Endothelial cell (in vitro differentiated cells): ENCODE results near the gene ABCA1. TPM values are rescaled to one million over a fixed set of nuclear protein-coding genes. Genes with fewer than 3 reads are reported as not detected.

Experiments
- DNase-seq: peaks from one replicate; pipeline ENCODE4 v3.0.0; 2021; ENCODE audit warnings: low spot score
- H3K27ac Mint-ChIP-seq: one replicate; pipeline ENCODE4 v1.8.0; 2021; ENCODE audit warnings: mixed read lengths, inconsistent platforms; ENCODE audit not compliant: unreplicated experiment
- H3K27me3 Mint-ChIP-seq: one replicate; pipeline ENCODE4 v1.8.0; 2021; ENCODE audit warnings: mild to moderate bottlenecking, moderate library complexity, mixed read lengths, inconsistent platforms; ENCODE audit not compliant: unreplicated experiment
- H3K36me3 Mint-ChIP-seq: one replicate; pipeline ENCODE4 v1.8.0; 2021; ENCODE audit warnings: mild to moderate bottlenecking, low read depth, mixed read lengths, inconsistent platforms; ENCODE audit not compliant: unreplicated experiment
- H3K4me1 Mint-ChIP-seq: one replicate; pipeline ENCODE4 v1.8.0; 2021; ENCODE audit warnings: mild to moderate bottlenecking, mixed read lengths, inconsistent platforms; ENCODE audit not compliant: unreplicated experiment
- H3K4me3 Mint-ChIP-seq: one replicate; pipeline ENCODE4 v1.8.0; 2021; ENCODE audit warnings: mild to moderate bottlenecking, mixed read lengths, inconsistent platforms; ENCODE audit not compliant: unreplicated experiment
- H3K9me3 Mint-ChIP-seq: one replicate; pipeline ENCODE4 v1.8.0; 2021; ENCODE audit warnings: mixed read lengths, inconsistent platforms; ENCODE audit not compliant: unreplicated experiment
- total RNA-seq: library from RNA; stranded (reverse); fragmentation: NEBNext Ultra II Directional; extraction: Animal tissue kit (Norgen Biotek cat#: 25700); gene quantifications from one replicate; pipeline ENCODE4 v1.2.1, GENCODE V29; 2021; ENCODE audit not compliant: unreplicated experiment
- TF ChIP-seq, protein P1 (sequence below): fragments of 200-600 bp; sonication (generic); IDR thresholded peaks from one replicate; pipeline ENCODE4 v1.5.0; 2021; ENCODE audit warnings: antibody characterized with exemption; ENCODE audit not compliant: unreplicated experiment

Gene ABCA1
- total RNA-seq, 1 donor from 2014 or later: 171 TPM

DNA sequence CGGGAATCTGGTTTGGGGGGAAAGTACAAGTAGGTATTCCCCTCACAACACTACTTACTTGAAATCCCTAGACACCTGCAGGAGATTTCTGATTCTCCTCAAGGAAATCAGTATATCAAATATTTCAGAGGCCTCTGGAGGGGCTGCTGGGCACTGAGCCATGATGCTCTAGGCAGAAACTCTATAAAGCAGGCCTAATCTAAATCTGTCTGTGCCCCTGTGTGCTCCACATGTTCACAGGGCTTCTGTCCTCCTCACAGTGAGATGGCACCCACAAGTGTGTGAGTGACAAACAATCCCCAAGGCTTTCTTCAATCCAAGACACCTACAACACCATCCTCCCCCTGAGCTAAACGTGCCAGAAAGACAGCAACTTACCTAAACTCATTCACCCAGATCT, 125.0 kb downstream of the ABCA1 start:
- no peaks in the 10 kb centered on the region for H3K4me1 Mint-ChIP-seq
- H3K27ac Mint-ChIP-seq: no peak overlapping the region
- peaks cover 69% of the 10 kb centered on the region for H3K36me3 Mint-ChIP-seq
- no peaks in the 10 kb centered on the region for H3K9me3 Mint-ChIP-seq
- peak overlapping the region; percentile 48 for H3K4me3 Mint-ChIP-seq
- no peak for DNase-seq
- TF ChIP-seq, protein P1, sequence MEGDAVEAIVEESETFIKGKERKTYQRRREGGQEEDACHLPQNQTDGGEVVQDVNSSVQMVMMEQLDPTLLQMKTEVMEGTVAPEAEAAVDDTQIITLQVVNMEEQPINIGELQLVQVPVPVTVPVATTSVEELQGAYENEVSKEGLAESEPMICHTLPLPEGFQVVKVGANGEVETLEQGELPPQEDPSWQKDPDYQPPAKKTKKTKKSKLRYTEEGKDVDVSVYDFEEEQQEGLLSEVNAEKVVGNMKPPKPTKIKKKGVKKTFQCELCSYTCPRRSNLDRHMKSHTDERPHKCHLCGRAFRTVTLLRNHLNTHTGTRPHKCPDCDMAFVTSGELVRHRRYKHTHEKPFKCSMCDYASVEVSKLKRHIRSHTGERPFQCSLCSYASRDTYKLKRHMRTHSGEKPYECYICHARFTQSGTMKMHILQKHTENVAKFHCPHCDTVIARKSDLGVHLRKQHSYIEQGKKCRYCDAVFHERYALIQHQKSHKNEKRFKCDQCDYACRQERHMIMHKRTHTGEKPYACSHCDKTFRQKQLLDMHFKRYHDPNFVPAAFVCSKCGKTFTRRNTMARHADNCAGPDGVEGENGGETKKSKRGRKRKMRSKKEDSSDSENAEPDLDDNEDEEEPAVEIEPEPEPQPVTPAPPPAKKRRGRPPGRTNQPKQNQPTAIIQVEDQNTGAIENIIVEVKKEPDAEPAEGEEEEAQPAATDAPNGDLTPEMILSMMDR: no peak
- H3K27me3 Mint-ChIP-seq: peaks cover 4% of the 10 kb centered on the region

GRCh38 chr9:104802110-104802509, 125.8 kb downstream of the ABCA1 start:
- H3K9me3 Mint-ChIP-seq: no peaks in the 10 kb centered on the region
- no peak overlapping the region for H3K27ac Mint-ChIP-seq
- DNase-seq: no peak
- H3K4me3 Mint-ChIP-seq: peak overlapping the region; percentile 51
- peaks cover 4% of the 10 kb centered on the region for H3K27me3 Mint-ChIP-seq
- TF ChIP-seq, protein P1: no peak
- peaks cover 73% of the 10 kb centered on the region for H3K36me3 Mint-ChIP-seq
- no peaks in the 10 kb centered on the region for H3K4me1 Mint-ChIP-seq

- Mint-ChIP-seq H3K27me3 (peaks cover 1% of the 10 kb centered on the region), H3K9me3 (no peaks in the 10 kb centered on the region), H3K36me3 (peaks cover 77% of the 10 kb centered on the region), H3K4me3 (peak overlapping the region; percentile 16), H3K4me1 (peaks cover 11% of the 10 kb centered on the region), H3K27ac (peak overlapping the region; percentile 76)
- TF ChIP-seq, protein P1: no peak
- no peak for DNase-seq
Observed at GRCh38 chr9:104800068-104800785, 127.7 kb downstream of the ABCA1 start.

DNA sequence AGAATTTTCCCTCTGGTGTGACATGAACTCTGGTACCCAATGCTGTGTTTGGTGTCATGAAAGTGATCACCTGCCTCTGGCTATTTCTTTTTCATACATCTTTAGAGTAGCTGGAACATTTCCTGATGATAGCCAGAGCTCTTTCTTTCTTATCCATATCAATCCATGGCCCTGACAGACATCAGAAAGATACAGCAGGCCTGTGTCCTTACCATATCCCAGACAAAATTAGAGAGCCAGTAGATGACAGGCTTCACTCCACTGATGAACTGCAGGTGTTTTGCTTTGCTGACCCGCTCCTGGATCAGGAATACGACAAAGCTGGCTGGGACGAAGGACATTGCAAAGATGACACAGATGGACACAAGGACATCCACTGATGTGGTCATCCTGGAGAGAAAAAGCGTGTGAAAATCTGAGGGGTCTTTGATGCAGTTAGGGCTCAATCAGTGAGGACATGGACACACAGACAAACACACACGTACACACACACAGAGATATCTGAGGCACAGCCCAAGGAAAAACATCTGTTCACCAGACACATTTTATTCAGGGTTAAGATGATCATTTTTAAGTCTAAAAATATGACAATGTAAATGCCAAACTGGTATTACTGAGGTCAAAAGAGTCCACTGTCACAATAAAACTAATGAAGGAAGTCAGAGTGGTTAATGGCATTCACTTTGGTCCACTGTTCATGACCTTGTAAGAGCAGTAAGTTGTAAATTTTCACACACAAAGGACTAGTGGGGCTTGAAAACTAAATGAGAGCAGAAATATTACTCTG, 129.6 kb downstream of the ABCA1 start:
- Mint-ChIP-seq H3K9me3 (no peaks in the 10 kb centered on the region), H3K36me3 (peaks cover 81% of the 10 kb centered on the region), H3K4me3 (peak overlapping the region; percentile 73)

More for the DNA sequence above, 129.6 kb downstream of the ABCA1 start:
- H3K27ac Mint-ChIP-seq: peak overlapping the region; percentile 5
- H3K27me3 Mint-ChIP-seq: peaks cover 1% of the 10 kb centered on the region
- no peak for DNase-seq
- peaks cover 16% of the 10 kb centered on the region for H3K4me1 Mint-ChIP-seq
- TF ChIP-seq, protein P1: no peak
